Lung (tissue), 16 donors: ENCODE measurements around the gene GNAL. TPM values are rescaled to one million over a fixed set of nuclear protein-coding genes. Genes with fewer than 3 reads are reported as not detected.
"Not testable (repeated sequence)": the region's sequence is repeated elsewhere in the genome, so short reads cannot be mapped to it uniquely, and the experiment has no call there.

Source experiments
- ATAC-seq: fragments of 200-7000 bp; cut with Tn5 transposase; one replicate; pipeline ENCODE4 v1.9.1; 2020; ENCODE audit warnings: moderate number of reproducible peaks; ENCODE audit not compliant: insufficient read depth, low FRiP score
- DNase-seq, 3 donors: peaks; one replicate each; pipeline ENCODE4 v3.0.0-alpha.2; 2013 to 2017
- H3K27ac ChIP-seq, 2 donors: one replicate each; pipeline ENCODE4 v1.5.1; 2013; ENCODE audit warnings: mild to moderate bottlenecking in 2 of 2, moderate library complexity in 2 of 2, control low read depth in 1 of 2, inconsistent platforms in 1 of 2, low read depth in 1 of 2, low read length in 1 of 2
- H3K27me3 ChIP-seq, 3 donors: one replicate each; pipeline ENCODE4 v1.5.1; 2013; ENCODE audit warnings: low read length in 2 of 3; ENCODE audit not compliant: control insufficient read depth in 3 of 3, insufficient read depth in 3 of 3
- H3K36me3 ChIP-seq, 4 donors: one replicate each; pipeline ENCODE4 v1.5.1; 2013; ENCODE audit warnings: low read length in 4 of 4, mild to moderate bottlenecking in 1 of 4, moderate library complexity in 1 of 4; ENCODE audit not compliant: control insufficient read depth in 4 of 4, insufficient read depth in 4 of 4
- H3K4me1 ChIP-seq, 5 donors: one replicate each; pipeline ENCODE4 v1.5.1; 2013; ENCODE audit warnings: low read length in 5 of 5, mild to moderate bottlenecking in 2 of 5, moderate library complexity in 1 of 5; ENCODE audit not compliant: control insufficient read depth in 5 of 5, insufficient read depth in 5 of 5
- H3K4me3 ChIP-seq: one replicate; pipeline ENCODE4 v1.5.1; 2013; ENCODE audit warnings: mild to moderate bottlenecking, control low read depth, moderate library complexity
- H3K9ac ChIP-seq, 2 donors: one replicate each; pipeline ENCODE4 v1.5.1; 2013; ENCODE audit warnings: low read length in 2 of 2, control low read depth in 1 of 2; ENCODE audit not compliant: insufficient read depth in 1 of 2
- H3K9me3 ChIP-seq, 4 donors: one replicate each; pipeline ENCODE4 v1.5.1; 2013; ENCODE audit warnings: low read length in 3 of 4, mild to moderate bottlenecking in 1 of 4, moderate library complexity in 1 of 4; ENCODE audit not compliant: control insufficient read depth in 4 of 4, insufficient read depth in 3 of 4
- WGBS, 2 donors: extraction: QIAGEN DNeasy Blood & Tissue Kit; methylation state at CpG; one replicate each; pipeline ENCODE4 v1.1.7; 2013; 5-methylcytosine and 5-hydroxymethylcytosine counted together
- long read RNA-seq, 5 donors: transcript quantifications; one replicate each; lab custom pipeline, GENCODE V29; 2026
- polyA plus RNA-seq, 2 donors: library from polyadenylated mRNA; stranded (reverse); fragments of 200-250 nt; gene quantifications; one replicate each; pipeline ENCODE4 v1.2.1, GENCODE V29; 2013
- total RNA-seq, 2 donors: library from RNA; depleted of rRNA in 1 of 2; stranded (reverse); fragments of >200 nt in 1 of 2; gene quantifications; one replicate each; pipeline ENCODE4 v1.2.1, GENCODE V29; 2014 to 2021
- TF ChIP-seq, protein P1 (sequence below): IDR thresholded peaks from 2 replicates; pipeline ENCODE4 v1.5.1; 2012; ENCODE audit warnings: mild to moderate bottlenecking; ENCODE audit errors: control extremely low read depth, extremely low read depth
- donor health status: control.
- donor health status: control.
- donor health status: Bipolar disorder and iron deficiency.
- donor health status: healthy.
- donor health status: DM: yes; HTN: yes; CAD: no.

The GNAL gene
- total RNA-seq (1 to 10 TPM; 3.5 to 3.7 TPM), polyA plus RNA-seq (1 to 10 TPM in 1 of 2 donors, under 1 TPM in 1; 0.49 to 1.5 TPM)
- long read RNA-seq, donor 1 = 0 reads
- long read RNA-seq, donor 2 = 0 reads
- long read RNA-seq, donor 3 = 0 reads
- long read RNA-seq, donor 4 = 0 reads
- long read RNA-seq, donor 5 = 0 reads

DNA sequence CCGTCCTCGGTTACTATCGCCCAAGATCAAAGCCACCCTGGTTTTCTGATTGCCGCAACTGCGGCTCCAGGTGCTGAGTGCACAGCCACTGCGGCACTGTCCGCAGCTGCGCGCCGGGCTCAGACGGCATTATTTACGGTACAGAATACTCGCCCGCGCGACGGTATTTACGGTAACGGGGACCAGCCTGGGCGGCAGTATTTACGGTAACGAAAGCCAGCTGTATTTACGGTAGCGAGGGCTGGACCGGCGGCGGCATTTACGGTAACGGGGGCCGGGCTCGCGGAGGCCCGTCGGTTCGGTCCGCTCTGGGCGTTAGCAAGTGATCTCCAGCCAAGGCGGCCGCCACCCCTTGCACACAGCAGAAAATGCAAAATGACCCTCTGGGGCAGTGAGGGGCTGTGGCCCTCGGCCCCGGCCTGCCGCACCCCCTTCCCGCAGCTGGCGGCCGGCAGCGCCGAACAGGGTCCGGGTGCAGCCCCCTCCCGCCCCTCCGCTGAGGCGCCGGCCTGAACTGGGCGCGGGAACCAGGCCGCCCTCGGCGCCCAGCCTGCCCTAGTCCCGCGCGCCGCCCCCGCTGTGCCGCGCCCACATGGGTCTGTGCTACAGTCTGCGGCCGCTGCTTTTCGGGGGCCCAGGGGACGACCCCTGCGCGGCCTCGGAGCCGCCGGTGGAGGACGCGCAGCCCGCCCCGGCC is at the start of gene GNAL:
GNAL (plus strand) TSS at position 293 of the 697 bp plus-strand sequence; CDS start at position 593, 300 bp downstream.
- H3K9ac ChIP-seq = peak within 1 kb of the TSS in 1 of 2 donors; percentile 42
- peak; percentile 84 to 92 (median 85) for DNase-seq
- TF ChIP-seq, protein P1, sequence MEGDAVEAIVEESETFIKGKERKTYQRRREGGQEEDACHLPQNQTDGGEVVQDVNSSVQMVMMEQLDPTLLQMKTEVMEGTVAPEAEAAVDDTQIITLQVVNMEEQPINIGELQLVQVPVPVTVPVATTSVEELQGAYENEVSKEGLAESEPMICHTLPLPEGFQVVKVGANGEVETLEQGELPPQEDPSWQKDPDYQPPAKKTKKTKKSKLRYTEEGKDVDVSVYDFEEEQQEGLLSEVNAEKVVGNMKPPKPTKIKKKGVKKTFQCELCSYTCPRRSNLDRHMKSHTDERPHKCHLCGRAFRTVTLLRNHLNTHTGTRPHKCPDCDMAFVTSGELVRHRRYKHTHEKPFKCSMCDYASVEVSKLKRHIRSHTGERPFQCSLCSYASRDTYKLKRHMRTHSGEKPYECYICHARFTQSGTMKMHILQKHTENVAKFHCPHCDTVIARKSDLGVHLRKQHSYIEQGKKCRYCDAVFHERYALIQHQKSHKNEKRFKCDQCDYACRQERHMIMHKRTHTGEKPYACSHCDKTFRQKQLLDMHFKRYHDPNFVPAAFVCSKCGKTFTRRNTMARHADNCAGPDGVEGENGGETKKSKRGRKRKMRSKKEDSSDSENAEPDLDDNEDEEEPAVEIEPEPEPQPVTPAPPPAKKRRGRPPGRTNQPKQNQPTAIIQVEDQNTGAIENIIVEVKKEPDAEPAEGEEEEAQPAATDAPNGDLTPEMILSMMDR = no peak
- H3K36me3 ChIP-seq = no peaks in the 10 kb centered on the region
- H3K4me1 ChIP-seq = peaks cover 0 to 10% (median 0%) of the 10 kb centered on the region in 5 donors
- peak within 1 kb of the TSS; percentile 61 for H3K4me3 ChIP-seq
- peak; percentile 94 for ATAC-seq
- H3K9me3 ChIP-seq = peaks cover 0 to 3% (median 0%) of the 10 kb centered on the region in 4 donors
- H3K27me3 ChIP-seq = peaks cover 0 to 27% (median 17%) of the 10 kb centered on the region in 3 donors
- WGBS, 2 donors = 1% methylated on average over 72 to 77 of the region's 77 CpGs
- H3K27ac ChIP-seq = peak within 1 kb of the TSS in 1 of 2 donors; percentile 26

DNA sequence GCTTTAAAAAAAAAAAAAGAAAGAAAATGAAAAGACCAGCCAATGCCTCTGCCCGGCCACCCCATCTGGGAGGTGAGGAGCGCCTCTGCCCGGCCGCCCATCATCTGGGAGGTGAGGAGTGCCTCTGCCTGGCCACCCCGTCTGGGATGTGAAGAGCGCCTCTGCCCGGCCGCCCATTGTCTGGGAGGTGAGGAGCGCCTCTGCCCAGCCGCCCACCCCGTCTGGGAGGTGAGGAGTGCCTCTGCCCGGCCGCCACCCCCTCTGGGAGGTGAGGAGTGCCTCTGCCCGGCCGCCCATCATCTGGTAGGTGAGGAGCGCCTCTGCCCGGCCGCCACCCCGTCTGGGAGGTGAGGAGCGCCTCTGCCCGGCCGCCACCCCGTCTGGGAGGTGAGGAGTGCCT is 41.8 kb upstream of the GNAL start:
- not testable (repeated sequence) for H3K4me1 ChIP-seq, H3K36me3 ChIP-seq, H3K27me3 ChIP-seq, DNase-seq, H3K9ac ChIP-seq, H3K9me3 ChIP-seq, H3K27ac ChIP-seq, H3K4me3 ChIP-seq, ATAC-seq
- 96% methylated on average over 17 to 23 of the region's 23 CpGs for WGBS, 2 donors

DNA sequence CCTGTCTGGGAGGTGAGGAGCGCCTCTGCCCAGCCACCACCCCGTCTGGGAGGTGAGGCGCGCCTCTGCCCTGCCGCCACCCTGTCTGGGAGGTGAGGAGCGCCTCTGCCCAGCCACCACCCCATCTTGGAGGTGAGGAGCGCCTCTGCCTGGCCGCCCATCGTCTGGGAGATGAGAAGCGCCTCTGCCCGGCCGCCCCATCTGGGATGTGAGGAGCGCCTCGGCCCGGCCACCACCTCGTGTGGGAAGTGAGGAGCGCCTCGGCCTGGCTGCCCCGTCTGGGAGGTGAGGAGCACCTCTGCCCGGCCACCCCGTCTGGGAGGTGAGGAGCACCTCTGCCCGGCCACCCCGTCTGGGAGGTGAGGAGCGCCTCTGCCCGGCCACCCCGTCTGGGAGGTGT is 41.3 kb upstream of the GNAL start:
- H3K36me3 ChIP-seq, H3K4me1 ChIP-seq, ATAC-seq, H3K27me3 ChIP-seq, DNase-seq, H3K27ac ChIP-seq, H3K9me3 ChIP-seq, H3K9ac ChIP-seq, H3K4me3 ChIP-seq: not testable (repeated sequence)
- WGBS, 2 donors = 95 to 96% methylated on average over 17 to 26 of the region's 26 CpGs

DNA sequence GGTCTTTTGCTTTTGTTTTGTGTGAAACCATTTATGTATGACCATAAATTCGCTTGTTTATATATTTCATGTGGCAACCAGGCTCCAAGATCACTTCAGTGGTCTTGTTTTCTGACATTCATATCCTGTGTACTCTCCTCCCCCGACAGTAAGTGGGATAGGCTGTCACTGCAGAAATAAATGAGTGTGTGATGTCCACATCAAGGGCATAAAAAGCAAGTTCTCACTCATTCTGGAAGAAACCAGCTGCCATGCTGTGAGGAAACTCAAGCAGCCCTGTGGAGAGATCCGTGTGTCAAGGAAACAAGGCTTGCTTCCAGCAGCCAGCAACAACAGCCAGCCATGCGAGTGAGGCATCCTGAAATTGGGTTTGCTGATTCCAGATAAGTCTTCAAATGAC is 39.2 kb upstream of the GNAL start:
- Histone ChIP-seq H3K27me3 (peaks cover 0 to 9% (median 0%) of the 10 kb centered on the region in 3 donors), H3K4me3 (no peak overlapping the region), H3K9ac (no peak overlapping the region), H3K9me3 (peaks cover 0 to 7% (median 3%) of the 10 kb centered on the region in 4 donors), H3K36me3 (no peaks in the 10 kb centered on the region), H3K27ac (no peak overlapping the region), H3K4me1 (no peaks in the 10 kb centered on the region)
- ATAC-seq (no peak), DNase-seq (no peak)
- TF ChIP-seq, protein P1 = no peak
- WGBS, 2 donors = 80% methylated on average over 4 of the region's 4 CpGs
